ENCODE data around the gene VEGFB. TPM values are rescaled to one million over a fixed set of nuclear protein-coding genes. Genes with fewer than 3 reads are reported as not detected.
A peak's percentile ranks its signal among the peaks of the same experiment; 100 is the strongest.

The VEGFB gene
- total and polyA plus RNA-seq, 8 donors = 72.9 to 132 (median 86.6) TPM

DNA sequence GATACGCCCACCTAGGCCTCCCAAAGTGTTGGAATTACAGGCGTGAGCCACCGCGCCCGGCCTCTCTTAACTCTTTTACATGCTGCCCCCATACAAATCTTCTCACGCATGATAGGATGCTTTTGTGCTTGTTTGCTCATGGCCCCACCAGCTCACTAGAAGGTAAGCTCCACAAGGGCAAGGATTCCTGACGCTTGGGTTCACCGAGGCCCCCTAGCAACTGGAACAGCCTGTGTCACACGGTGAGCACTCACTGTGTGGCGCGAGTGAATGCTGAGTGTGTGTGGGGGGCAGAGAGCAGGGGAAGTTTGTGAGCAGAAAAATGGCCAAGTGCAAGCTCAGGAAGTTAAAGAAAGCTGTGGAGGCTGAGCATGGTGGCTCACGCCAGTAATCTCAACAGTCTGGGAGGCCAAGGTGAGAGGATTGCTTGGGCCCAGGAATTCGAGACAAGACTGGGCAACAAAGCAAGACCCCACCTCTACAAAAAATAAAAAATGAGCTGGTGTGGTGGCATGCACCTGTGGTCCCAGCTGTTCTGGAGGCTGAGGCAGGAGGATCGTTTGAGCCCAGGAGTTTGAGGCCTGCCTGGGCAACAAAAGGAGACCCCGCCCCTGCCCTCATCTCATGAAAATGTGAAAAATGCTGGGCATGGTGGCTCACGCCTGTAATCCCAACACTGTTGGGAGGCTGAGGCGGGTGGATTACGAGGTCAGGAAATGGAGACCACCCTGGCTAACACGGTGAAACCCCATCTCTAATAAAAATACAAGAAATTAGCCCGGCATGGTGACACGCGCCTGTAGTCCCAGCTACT is 47.8 kb downstream of the VEGFB start:
- Histone ChIP-seq H3K4me1 (peaks cover 18 to 29% of the 10 kb centered on the region in 2 donors), H3K4me3 (no peak overlapping the region), H3K9me3 (no peaks in the 10 kb centered on the region), H3K27ac (no peak overlapping the region), H3K27me3 (no peaks in the 10 kb centered on the region), H3K36me3 (peaks cover 0 to 34% of the 10 kb centered on the region in 2 donors)
- DNase-seq = no peak
- TF ChIP-seq, protein P1, sequence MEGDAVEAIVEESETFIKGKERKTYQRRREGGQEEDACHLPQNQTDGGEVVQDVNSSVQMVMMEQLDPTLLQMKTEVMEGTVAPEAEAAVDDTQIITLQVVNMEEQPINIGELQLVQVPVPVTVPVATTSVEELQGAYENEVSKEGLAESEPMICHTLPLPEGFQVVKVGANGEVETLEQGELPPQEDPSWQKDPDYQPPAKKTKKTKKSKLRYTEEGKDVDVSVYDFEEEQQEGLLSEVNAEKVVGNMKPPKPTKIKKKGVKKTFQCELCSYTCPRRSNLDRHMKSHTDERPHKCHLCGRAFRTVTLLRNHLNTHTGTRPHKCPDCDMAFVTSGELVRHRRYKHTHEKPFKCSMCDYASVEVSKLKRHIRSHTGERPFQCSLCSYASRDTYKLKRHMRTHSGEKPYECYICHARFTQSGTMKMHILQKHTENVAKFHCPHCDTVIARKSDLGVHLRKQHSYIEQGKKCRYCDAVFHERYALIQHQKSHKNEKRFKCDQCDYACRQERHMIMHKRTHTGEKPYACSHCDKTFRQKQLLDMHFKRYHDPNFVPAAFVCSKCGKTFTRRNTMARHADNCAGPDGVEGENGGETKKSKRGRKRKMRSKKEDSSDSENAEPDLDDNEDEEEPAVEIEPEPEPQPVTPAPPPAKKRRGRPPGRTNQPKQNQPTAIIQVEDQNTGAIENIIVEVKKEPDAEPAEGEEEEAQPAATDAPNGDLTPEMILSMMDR (IDR thresholded peaks at IDR 0.05) = no peak
- intact Hi-C loops (cut with DNase I) = no loop called here
- no peak for ATAC-seq

DNA sequence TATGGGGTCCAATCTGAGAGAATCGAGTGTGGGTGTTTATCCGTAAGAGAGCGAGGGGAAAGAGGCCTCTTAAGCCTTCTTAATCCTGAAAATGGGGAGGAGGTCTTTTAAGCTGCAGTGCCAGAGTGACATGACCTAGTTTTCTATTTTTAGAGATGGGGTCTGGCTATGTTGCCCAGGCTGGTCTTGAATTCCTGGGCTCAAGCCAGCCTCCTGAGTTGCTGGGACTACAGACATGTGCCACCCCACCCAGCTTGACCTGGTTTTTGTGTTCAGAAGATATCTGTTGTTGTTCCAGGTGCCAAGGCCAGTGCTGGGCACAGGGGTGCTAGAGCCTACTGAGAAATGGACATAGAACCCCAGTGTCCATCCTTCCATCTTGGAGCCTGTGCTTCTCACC is 48.7 kb downstream of the VEGFB start:
- TF ChIP-seq, protein P1 (IDR thresholded peaks at IDR 0.05) = no peak
- Histone ChIP-seq H3K36me3 (peaks cover 0 to 28% of the 10 kb centered on the region in 2 donors), H3K27me3 (no peaks in the 10 kb centered on the region), H3K4me1 (peaks cover 18 to 29% of the 10 kb centered on the region in 2 donors), H3K4me3 (peak overlapping the region in 1 of 2 donors; percentile 95), H3K27ac (no peak overlapping the region), H3K9me3 (no peaks in the 10 kb centered on the region)
- ATAC-seq = no peak
- no peak for DNase-seq
- intact Hi-C loops (cut with DNase I) = no loop called here

DNA sequence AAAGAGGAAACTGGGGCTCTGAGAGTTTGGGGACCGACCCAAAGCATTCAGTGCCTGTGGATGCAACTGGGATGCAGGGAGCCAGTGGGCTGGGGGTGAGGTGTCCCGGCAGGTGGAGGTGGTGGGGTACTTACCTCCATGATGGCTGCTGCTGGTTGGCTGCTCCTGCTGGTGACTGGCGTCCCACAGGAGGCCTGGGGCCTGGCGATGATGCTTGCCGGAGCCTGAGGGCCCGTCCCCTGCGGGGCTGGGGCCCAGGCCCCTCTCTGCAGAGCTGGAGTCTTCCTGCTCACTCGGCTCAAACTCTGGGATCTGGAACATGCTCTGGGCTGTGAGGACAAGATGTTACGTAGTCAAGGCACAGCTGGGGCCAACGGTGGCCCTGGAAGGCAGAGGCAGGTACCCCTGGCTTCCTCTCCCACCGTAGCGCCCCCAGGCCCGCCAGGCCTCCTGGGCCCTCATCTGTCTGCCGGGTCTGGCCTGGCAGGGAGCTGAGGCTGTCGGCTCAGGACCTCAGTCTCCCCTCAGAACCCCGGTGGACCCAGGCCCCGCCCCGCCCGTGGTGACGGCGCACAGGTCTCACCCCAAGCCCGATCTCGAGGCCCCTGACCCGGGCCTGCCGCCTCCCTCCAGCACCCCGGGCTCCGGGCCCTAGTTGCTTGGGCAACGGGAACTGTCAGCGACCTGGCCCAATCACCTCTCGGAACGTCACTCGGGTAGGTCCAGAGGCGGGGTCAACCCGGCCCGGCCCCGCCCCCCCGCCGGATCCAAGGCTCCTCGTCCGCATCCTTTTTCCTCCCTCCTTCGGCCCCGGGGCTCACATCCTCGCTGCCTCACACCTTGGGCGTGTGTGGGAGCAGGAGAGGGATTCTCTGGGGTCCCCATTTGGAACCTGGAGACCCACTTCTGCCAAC is 49.9 kb downstream of the VEGFB start, which contains the start of gene BAD:
Gene BAD (minus strand): TSS at position 618 of the 914 bp plus-strand sequence. CDS start 297 bp downstream, at position 321.
- TF ChIP-seq, protein P1 (IDR thresholded peaks at IDR 0.05) = no peak
- DNase-seq = peak; percentile 90 to 97 (median 95)
- Histone ChIP-seq H3K4me3 (peak within 1 kb of the TSS; percentile 78 to 95), H3K36me3 (peaks cover 0 to 21% of the 10 kb centered on the region in 2 donors), H3K27me3 (no peaks in the 10 kb centered on the region), H3K4me1 (peaks cover 18 to 29% of the 10 kb centered on the region in 2 donors), H3K27ac (peak within 1 kb of the TSS; percentile 91 to 99), H3K9me3 (no peaks in the 10 kb centered on the region)
- intact Hi-C loops (cut with DNase I) = no loop called here
- peak; percentile 94 for ATAC-seq

DNA sequence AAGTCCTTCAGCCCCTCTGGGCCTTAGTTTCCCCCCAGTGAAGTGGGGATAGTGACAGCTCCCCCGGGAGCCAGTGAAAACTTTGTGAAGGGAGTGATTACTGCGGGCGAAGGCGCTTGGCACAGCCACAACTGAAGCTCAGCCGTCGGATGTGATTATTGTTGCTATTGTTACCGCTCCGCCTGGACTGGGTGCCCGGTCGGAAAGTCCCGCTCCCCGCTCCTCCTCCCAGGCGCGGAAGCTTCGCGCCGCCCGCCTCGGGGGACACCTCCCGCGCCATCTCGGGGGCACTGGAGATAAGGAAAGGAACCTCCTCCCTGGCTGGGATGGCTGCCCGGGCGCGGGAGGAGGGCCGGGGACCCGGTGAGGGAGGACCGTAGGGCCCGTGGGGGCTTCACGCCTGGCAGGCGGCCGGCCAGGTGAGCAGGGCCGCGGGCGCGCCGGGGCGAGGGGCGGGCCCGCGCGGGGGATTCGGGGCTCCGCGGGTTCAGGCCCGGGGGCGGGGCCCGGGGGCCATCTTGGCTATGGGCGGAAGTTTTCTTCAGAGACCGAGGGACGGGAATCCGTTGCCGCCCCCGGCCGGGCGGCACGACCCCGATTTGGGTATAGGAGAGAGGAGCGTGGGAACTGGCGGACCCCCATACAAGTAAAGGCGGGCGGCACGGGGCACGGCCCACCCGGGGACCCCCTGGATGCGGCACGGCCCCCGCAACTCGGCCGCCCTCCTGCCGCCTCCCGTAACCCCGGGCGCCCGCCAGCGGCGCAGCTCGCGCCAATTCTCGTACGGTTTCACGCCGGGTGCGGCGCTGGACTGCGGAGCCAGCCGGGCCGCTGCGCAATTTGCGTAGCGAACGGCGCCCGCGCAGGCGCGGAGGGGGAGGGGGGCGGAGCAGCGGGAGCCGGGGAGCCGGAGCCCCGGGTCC is 50.8 kb downstream of the VEGFB start, which contains the start of gene GPR137:
Gene GPR137 (plus strand): TSS at position 887 of the 923 bp plus-strand sequence. CDS start 677 bp downstream, outside the sequence.
- peaks cover 2 to 4% of the 10 kb centered on the region in 2 donors for H3K27me3 ChIP-seq
- TF ChIP-seq, protein P1 (IDR thresholded peaks at IDR 0.05) = no peak
- peak within 1 kb of the TSS; percentile 91 to 99 for H3K27ac ChIP-seq
- peak within 1 kb of the TSS; percentile 78 to 95 for H3K4me3 ChIP-seq
- intact Hi-C loops (cut with DNase I) = no loop called here
- H3K4me1 ChIP-seq = peaks cover 18 to 29% of the 10 kb centered on the region in 2 donors
- peak; percentile 79 for ATAC-seq
- H3K9me3 ChIP-seq = no peaks in the 10 kb centered on the region
- DNase-seq = peak; percentile 88 to 97 (median 92)
- H3K36me3 ChIP-seq = peaks cover 0 to 21% of the 10 kb centered on the region in 2 donors
